Activated CD4-positive, alpha-beta T cell treated with anti-CD3 and anti-CD28 coated beads, Interleukin-2, amount 50 U/mL, for 4 hours (primary cell): ENCODE data around the gene GJB4.
"Not testable (repeated sequence)": the region's sequence is repeated elsewhere in the genome, so short reads cannot be mapped to it uniquely, and the experiment has no call there.

Source experiments
- DNase-seq, 2 experiments: peaks; one replicate each; pipeline ENCODE4 v3.0.0-alpha.2; 2020

GJB4 gene

DNA sequence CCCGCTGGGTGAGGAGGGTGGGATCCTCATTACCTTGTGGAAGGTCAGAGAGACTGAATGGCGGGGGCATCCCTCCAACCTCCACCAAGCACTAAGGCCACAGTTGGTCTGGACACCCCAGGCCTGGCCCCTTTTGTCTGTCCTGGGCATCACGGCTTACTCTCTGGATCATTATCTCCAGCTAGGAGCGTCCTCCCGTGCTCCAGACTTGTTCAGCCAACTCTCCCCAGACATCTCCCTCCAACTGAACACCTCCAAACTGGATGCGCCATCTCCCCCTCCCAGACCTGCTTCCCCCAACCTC, 11.9 kb upstream of the GJB4 start:
- no peak for DNase-seq

DNA sequence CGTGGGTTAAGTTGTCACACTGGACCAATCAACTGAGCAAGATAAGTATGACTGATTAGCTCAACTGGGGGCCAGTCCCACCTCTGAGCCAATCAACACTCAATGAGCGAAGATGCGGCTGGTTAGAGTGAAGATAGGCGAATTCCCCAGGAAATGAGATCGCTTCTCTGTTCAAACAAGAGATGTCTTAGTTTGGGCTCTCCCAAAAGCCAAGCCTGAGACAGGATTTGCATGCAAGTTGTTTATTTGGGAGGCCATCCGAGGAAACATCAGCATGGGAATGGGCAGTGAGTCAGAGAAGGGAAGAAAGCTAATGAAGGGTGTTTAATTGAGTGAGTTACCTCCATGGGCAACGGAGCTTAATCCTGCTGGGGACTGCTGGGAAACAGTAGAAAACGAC, 9.5 kb upstream of the GJB4 start:
- DNase-seq, result no peak

DNA sequence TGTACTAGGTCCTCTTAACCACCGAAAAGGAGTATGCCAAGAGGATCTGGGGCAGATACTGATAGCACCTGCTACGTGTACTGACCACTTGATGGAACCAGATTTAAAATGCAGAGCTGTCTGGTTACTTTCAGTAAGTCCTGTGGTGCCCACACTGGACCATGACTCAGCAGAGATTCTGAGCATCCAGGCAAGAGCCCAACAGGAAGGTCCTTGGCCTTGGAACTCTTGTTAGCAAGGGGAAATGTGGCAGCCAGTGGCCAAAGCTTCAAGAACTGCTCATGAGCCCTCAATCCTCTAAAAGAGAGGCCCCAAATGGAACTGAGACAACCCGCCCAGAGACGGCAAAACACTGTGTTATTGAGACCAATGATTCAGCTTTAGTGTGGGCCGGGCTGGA, 8.9 kb upstream of the GJB4 start:
- DNase-seq, result no peak

DNA sequence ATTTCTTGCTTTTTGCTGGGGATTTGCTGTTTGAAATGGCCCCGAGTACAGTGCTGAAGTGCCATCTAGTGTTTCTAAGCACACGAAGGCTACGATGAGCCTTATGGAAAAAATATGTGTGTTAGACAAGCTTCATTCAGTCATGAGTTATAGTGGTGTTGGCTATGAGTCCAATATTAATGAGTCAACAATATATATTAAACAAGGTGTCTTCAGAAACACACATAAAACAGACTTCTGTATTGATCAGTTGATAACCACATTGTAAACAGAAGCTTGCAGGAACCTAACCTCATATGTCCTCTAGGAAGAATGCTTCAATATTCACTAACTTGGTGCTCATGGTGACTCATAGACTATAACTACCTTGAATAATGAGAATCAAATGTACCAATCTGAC, 6.4 kb upstream of the GJB4 start:
- no peak for DNase-seq

DNA sequence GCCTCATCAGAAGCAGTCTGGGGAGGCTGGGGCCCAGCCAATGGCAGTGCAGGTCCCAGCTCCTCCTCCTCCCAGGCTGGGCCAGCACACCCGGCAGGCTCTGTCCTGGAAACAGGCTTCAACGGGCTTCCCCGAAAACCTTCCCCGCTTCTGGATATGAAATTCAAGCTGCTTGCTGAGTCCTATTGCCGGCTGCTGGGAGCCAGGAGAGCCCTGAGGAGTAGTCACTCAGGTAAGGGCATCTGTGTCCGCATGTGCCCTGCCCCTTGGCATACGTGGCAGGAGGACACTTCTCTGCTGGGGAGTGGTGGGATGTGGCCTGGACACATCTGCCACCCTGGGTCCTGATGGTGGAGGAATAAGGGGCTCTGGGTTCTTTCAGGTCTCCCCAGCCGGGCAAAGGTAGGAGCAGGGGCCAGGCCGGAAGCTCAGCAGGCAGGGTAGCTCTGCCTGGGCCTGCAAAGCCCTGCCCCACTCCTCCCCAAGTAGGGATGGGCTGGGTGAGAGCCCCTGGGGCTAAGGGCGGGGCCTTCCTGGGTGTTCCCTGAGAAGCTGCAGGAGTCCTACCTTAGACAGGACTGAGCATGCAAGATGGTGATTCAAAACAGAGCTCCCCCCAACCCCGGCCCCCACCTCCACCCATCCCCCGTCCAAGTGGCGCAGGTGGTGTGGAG, 4.4 kb upstream of the GJB4 start, which contains the start of gene GJB5:
GJB5 (plus strand) TSS at position 84 of the 674 bp plus-strand sequence. CDS start 2,284 bp downstream, outside the sequence.
- DNase-seq, result no peak

DNA sequence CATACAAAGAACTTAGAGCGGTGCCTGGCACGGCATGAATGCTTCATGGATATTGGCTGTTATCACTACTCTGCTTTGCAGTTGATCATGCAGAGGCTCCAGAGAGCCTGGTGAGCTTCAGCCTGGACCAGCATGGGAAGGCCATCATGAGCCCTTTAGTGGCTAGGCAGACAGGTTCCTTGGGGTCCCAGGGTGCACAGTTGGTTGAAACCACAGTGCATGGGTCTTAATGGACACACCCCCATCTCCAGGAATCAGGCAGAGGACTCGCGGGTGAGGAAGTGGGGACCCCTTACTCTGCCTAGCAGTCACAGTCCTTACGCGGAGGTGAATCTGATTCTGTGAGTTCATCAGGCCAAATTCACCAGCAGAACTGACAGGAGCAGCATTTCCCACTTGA, 3.6 kb upstream of the GJB4 start:
- no peak for DNase-seq

DNA sequence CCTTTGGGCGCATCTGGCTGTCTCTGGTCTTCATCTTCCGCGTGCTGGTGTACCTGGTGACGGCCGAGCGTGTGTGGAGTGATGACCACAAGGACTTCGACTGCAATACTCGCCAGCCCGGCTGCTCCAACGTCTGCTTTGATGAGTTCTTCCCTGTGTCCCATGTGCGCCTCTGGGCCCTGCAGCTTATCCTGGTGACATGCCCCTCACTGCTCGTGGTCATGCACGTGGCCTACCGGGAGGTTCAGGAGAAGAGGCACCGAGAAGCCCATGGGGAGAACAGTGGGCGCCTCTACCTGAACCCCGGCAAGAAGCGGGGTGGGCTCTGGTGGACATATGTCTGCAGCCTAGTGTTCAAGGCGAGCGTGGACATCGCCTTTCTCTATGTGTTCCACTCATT, 2.2 kb upstream of the GJB4 start:
- no peak for DNase-seq

DNA sequence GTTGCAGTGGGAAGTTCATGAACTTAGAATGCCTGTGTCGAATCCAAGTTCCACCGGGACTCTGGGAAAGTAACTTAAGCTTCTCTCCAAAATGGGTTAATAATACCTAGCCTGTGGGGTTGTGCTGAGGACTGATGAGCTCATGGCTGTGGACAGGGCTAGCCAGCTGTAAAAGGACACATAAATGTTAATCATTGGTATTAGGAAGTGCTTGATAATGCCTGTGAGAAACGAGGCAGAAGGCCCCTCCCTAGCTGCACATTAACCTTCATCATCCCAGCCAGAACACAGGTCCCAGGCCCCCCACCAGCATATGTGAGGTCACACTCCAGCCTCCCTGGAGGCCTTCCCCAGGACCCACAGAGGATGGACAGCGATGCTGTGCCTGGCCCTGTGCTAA, 789 bp upstream of the GJB4 start:
- no peak for DNase-seq

DNA sequence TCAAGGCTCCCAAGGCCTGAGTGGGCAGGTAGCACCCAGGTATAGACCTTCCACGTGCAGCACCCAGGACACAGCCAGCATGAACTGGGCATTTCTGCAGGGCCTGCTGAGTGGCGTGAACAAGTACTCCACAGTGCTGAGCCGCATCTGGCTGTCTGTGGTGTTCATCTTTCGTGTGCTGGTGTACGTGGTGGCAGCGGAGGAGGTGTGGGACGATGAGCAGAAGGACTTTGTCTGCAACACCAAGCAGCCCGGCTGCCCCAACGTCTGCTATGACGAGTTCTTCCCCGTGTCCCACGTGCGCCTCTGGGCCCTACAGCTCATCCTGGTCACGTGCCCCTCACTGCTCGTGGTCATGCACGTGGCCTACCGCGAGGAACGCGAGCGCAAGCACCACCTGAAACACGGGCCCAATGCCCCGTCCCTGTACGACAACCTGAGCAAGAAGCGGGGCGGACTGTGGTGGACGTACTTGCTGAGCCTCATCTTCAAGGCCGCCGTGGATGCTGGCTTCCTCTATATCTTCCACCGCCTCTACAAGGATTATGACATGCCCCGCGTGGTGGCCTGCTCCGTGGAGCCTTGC, 1.7 kb downstream of the GJB4 start:
- DNase-seq, result no peak

DNA sequence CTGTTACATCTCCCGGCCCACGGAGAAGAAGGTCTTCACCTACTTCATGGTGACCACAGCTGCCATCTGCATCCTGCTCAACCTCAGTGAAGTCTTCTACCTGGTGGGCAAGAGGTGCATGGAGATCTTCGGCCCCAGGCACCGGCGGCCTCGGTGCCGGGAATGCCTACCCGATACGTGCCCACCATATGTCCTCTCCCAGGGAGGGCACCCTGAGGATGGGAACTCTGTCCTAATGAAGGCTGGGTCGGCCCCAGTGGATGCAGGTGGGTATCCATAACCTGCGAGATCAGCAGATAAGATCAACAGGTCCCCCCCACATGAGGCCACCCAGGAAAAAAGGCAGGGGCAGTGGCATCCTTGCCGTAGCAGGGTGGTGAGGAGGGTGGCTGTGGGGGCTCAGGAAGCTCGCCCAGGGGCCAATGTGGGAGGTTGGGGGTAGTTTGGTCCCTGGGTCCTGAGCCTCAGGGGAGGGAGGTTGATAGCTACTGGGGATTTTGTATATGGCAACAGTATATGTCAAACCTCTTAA, 2.3 kb downstream of the GJB4 start:
- no peak for DNase-seq

DNA sequence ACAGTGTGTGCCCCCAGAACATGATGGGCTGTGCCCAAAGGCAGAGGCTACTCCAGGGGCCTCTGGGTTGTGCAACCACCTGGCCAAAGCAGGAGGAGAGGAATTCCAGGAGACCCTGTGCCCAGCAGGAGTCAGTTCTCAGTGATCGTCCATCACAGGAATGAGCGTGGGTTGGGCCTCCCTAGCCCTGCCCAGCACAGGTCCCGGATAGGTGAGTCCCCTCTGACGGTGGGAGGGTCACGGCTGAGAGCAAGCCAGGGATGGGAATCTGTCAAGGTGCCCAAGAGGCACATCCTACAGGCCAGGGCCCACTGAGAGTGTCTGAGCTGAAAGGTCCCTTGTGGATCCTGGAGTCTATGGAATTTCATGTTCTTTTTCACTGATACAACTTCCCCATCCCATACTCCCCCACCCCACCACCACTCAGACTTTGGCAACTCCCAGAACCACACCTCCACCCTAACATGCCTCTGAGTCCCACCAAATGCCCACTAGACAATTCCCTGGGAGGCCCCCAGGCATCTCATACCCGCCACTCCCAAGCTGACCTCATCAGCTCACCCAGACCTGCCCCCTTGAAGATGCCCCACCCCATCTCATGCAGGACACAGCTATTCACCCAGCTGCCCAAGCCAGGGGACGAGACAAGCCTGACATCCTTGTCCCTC, 3.1 kb downstream of the GJB4 start:
- no peak for DNase-seq

DNA sequence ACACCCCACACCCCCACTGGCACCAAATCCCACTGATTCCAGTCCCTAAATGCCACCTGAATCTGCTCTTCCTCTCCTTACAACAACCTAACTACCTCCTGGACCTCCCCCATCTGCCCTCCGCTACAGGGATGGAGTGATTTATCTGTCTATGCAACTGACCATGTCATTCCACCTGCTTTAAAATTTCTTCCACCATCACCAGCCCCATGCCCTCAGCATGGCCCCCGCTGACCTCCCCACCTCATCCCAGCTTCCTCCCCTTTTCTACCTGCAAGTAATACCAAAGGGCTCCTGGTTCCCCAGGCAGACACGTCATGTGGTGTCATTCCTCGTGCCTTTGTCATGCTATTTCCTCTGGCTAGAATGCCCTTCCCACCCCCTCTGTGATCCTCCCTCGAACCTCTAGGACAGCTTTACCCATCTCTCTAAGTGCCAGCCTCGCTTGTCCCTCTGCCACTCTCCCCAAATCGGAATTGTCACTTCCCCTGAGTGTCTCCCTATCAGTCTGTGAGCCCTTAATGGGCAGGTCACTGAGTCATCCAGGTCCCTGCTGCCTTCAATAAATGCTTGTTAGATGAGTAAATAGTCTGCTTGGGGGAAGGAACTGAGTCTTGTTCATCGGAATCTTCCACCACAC, 3.7 kb downstream of the GJB4 start:
- DNase-seq, result no peak

DNA sequence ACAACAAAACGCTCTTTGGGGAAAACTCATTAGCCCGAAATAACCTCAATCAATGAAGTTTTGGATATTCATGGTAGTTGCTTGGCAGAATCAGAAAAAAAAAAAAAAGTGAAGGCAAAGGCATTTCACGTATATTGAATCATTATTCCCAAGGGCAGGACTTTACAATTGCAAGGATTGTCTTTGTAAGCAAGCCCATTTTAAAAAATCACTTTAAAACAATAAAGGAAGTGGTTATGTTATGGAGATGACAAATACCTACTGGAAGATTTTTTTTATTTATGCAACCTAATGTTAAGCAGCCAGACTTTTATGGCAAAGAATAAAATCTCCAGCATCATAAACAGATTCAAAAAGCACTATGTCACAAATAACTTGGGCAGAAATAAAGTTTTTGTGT, 9.3 kb downstream of the GJB4 start:
- no peak for DNase-seq

DNA sequence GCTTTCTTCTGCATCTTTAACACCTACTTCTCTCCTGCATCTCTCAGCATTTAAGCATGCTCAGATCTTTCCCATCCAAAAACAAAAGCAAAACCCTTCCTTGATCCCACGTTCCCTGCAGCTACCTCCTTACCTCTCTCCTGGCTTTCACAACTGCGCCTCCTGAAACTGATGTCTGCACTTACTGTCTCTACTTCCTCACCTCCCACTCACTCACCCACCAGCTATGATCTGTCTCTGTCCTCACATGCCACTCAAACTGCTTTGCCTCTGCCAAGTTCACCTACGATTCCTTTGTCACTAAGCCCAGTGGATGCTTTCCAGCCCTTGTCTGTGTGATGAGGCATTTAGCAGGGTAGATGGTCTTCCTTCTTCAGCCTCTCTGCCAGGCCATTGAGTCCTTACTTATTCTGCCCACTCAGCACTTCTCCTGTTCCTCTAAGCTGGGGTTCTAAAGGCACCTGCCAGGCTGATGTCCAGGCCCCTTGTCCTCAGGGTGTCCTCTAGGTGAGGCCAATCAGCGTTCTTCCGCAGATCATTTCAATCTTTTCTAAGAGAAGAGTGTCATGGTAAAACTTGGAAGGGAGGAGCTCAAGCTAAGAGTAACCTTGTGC, 11.5 kb downstream of the GJB4 start:
- DNase-seq, result no peak

DNA sequence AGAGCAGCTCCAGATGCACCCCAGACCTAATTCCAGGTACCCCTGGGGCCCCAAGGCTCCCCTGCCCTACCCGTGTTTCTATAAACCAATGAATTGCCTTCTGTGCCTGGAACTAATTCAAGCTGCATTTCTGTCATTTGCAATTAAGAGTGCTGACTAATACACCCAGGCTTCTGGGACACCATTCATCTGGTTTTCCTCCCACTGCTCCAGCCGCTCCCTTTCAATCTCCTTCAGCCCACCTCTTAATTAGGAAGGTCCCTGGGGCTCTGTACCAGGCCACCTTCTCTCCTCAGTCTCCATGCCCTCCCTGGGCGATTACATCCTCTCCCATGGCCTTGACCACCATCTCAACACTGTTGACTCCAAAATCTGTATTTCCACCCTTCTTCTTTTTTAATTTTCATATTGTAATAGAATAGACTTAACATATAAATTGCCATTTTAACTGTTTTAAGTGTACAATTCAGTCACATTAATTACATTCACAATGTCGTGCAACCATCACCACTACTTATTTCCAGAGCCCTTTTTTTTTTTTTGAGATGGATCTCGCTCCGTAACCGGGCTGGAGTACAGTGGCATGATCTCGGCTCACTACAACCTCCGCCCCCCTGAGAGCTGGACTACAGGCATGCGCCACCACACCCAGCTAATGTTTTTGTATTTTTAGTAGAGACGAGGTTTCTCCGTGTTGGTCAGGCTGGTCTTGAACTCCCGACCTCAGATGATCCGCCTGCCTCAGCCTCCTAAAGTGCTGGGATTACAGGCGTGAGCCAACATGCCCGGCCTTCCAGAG, 12.2 kb downstream of the GJB4 start:
- DNase-seq, result no peak

DNA sequence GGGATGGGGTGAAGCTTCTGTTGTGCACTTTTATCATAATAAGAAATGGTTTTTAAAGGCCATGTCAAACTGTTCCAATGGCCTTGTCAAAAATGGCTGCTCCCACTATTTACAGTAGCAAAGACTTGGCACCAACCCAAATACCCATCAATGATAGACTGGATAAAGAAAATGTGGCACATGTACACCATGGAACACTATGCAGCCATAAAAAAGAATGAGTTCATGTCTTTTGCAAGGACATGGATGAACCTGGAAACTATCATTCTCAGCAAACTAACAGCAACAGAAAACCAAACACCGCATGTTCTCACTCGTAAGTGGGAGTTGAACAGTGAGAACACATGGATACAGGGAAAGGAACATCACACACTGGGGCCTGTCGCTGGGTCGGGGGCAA, 13.6 kb downstream of the GJB4 start:
- DNase-seq, result not testable (repeated sequence)

DNA sequence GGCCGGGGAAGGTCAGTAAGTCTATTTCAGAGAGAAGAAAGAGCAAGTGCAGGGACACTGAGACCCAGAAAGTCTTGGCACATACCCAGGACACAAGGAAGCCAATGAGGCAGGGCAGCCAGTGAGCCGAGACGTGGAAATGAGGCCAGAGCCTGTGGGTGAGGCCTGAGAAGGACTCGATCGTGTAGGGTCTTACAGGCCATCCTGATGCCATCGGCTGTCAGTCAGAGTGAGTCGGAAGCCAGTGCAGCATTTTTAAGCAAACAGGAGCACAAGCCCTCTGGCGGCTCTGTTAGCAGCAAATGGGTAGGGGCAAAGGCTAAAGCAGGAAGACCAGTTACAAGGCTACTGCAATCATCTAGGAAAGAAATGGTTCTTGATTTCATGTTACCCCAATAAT, 15.4 kb downstream of the GJB4 start:
- DNase-seq, result no peak

DNA sequence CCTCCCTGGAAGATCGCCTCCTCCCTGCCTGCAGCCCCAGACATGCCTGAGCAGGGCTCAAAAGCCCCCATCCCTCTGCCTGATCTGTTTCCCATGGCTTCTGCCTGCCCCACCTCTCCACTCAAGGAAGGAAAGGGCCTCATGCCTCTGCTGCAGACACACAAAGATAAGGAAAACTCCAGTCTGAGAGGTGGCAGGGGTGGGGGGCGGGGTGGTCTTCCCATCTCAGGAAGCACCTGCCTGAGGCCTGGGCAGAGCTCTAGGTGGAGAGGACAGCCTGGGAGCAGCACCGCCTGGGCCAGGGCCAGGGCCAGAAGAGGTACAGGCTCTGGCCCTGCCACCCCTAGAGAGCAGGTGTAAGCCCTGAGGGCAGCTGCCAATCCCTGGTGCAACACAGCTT, 17.4 kb downstream of the GJB4 start:
- DNase-seq, result no peak

DNA sequence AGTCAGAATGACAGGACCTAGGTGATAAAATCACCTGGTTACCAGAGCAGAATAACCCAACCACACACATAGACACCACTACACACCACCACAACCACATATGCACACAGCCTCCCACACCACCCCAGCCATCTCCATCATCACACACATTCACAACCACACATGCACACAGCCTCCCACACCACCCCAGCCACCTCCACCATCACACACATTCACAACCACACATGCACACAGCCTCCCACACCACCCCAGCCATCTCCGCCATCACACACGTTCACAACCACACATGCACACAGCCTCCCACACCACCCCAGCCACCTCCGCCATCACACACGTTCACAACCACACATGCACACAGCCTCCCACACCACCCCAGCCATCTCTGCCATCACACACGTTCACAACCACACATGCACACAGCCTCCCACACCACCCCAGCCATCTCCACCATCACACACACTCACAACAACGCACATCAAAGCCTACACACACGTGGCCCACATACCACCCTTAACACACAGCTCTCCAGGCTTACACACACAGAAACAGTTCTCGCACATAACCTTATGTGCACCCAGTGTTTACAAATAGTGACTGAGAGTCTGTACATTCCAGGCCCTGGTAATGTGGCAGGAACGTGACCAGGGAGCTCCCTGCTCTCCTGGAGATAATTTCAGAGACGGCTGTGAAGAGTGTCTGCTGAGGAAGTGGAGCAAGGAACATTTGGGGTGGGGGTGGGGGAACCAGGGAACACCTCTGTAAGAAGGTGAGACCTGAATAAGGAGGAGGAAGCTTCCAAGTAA, 18.2 kb downstream of the GJB4 start:
- DNase-seq, result no peak

DNA sequence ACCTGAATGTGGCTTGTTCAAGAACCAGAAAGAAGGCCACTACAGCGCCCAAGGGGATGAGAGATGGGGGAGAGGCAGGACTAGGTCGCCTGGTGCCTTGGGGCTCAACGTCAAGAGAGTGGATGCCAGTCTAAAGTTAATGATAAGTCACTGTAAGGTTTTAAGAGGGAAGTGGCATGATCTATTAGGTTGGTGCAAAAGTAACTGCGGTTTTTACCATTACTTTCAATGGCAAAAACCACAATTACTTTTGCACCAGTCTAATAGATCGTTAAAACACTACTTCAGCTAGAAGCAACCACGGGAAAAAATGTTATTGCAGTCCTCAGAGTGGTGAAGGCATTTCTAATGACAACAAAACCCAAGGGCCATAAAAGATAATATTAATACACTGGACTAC, 18.8 kb downstream of the GJB4 start:
- DNase-seq, result no peak

DNA sequence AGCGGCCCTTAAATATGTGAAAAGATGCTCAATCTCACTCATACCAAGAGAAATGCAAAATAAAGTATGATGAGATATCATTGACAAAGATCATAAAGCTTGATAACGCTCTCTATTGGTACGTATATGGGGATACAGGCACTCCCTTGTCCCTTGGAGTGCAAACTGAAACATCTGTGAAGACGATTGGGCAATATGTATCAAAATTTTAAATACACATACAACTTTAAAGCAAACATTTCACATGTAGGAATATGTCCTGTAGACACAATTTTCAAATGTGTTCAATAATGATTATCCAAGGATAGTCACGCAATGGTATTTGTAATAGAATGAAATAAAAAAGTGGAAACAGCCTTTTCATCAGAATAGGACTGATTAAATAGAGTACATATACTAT, 19.5 kb downstream of the GJB4 start:
- no peak for DNase-seq

DNA sequence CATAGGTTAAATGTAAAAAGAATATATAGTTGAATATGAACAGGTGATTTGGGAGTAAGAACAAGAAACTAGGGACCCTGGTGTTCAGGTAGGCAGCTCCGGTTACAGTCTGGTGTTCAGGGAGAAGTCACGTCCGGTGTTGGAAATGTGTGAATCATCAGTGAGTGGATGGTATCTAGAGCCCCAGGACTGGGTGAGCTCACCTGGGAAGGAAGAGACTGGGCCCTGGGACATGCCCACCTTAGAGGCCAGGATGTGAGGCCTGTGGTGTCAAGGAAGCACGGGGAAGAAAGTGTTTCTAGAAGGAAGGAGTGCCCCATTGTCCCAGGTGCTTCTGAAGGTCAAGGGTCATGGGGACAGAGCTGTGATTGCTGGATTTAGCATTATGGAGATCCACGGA, 20.0 kb downstream of the GJB4 start:
- DNase-seq, result no peak
